ENCODE measurements around the gene RALGPS2.

The RALGPS2 gene

DNA sequence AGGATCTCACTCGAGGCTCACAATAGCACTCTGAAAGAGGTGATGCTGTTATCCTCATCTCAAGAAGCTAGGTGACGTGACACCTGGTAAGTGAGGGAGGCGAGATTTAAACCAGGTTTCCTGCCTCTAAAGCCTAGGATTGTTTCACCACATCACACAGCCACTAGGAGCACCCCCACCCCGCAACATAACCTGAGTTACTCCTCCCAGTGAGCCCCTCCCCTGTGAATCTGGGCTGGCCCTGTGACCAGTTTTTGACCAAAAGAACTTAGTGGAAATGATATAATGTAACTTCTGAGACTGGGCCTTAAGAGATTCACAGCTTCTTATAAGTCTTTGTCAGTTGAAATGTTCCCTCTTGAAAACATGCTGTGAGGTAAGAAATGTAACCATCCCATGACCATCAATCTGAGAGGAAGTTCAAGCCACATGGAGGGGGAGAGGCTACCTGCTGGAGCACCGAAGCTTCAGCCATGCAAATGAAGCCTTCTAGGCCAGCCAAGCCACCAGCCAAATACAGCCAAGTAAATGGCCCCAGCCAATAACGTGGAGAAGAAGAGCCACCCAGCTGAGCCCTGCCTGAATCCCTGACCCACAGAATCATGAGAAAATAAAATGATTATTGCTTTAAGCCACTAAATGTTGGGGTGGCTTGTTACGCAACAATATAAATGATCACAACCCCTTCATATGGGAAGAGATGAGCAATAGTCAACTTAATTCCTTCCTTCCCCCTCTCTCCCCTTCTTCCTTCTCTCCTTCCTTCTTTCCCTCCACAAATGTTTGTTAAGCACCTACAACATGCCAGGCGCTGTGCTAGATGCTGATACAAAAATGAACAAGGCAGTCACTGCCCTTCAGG is 239.7 kb downstream of the RALGPS2 start:
- Histone ChIP-seq H3K36me3 (ENCODE audit: control insufficient read depth, insufficient read depth, low read length) (no peaks in the 10 kb centered on the region), H3K27me3 (ENCODE audit: control insufficient read depth, insufficient read depth, low read length, poor library complexity, severe bottlenecking) (no peaks in the 10 kb centered on the region), H3K4me3 (ENCODE audit: insufficient read depth, low read depth, low read length) (no peak overlapping the region), H3K9me3 (ENCODE audit: control insufficient read depth, low read length) (no peaks in the 10 kb centered on the region), H3K4me1 (ENCODE audit: control insufficient read depth, insufficient read depth, low read length) (peaks cover 7% of the 10 kb centered on the region), H3K27ac (ENCODE audit: insufficient read depth, low read depth, low read length, poor library complexity, severe bottlenecking) (no peak overlapping the region)
- WGBS, 2 experiments: 92 to 95% methylated on average over 7 to 8 of the region's 8 CpGs

DNA sequence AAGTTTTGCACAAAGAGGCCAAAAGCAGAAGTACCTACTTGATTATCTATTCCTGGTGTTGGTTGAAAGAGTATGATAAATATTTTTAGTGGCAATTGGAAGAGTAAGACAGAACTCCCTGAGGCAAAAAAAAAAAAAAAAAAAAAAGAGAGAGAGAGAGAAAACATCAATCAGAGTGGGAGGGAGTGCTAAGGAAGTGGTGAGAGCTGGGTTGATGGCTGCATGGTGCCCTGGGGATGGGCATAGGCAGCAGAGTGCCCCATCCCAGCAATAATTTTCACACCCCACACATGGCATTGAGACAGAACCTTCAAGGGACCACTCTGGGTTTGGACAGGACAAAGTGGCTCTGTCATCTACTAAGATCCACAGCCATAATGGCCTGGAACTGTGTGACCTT is 241.3 kb downstream of the RALGPS2 start:
- no peaks in the 10 kb centered on the region for H3K36me3 ChIP-seq (ENCODE audit: control insufficient read depth, insufficient read depth, low read length)
- H3K27ac ChIP-seq (ENCODE audit: insufficient read depth, low read depth, low read length, poor library complexity, severe bottlenecking): no peak overlapping the region
- H3K4me3 ChIP-seq (ENCODE audit: insufficient read depth, low read depth, low read length): no peak overlapping the region

DNA sequence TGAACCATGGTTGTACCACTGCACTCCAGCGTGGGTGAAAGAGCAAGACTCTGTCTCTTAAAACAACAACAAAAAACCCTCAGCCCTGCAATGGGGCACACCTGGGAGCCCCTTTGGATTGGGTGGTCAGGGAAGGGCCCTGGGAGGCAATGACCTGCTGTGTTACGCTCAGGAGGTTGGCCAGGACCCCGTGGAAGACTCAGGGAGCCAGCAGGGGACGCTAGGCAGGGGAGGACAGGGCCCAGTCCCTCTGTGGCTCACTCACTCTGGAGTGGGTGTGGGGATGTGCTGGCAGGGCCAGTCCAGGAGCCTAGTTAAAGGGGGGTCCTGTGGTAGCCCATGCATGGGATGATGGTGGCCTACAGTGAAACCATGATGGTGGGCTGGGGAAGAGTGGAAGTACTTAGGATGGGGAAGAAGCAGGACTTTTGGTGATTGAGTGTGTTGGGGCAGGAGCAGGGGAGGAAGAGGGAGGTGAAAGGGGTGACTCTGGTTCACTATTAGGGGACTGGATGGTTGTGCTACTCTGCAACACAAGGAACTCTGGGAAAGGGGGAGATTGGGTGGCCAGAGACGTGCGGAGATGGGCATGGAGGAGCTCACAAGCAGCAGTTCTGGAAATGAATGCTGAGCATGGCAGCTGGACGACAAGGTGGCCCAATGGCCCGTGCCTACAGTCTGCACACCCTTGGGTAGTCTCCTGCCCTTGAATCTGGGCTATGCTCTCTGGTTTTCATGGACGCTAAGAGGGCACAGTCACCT is 244.4 kb downstream of the RALGPS2 start:
- 92 to 94% methylated on average over 9 of the region's 9 CpGs for WGBS, 2 experiments
- H3K4me1 ChIP-seq (ENCODE audit: control insufficient read depth, insufficient read depth, low read length): no peaks in the 10 kb centered on the region
- H3K36me3 ChIP-seq (ENCODE audit: control insufficient read depth, insufficient read depth, low read length): no peaks in the 10 kb centered on the region
- no peaks in the 10 kb centered on the region for H3K27me3 ChIP-seq (ENCODE audit: control insufficient read depth, insufficient read depth, low read length, poor library complexity, severe bottlenecking)
- no peak overlapping the region for H3K27ac ChIP-seq (ENCODE audit: insufficient read depth, low read depth, low read length, poor library complexity, severe bottlenecking)
- H3K9me3 ChIP-seq (ENCODE audit: control insufficient read depth, low read length): no peaks in the 10 kb centered on the region
- H3K4me3 ChIP-seq (ENCODE audit: insufficient read depth, low read depth, low read length): no peak overlapping the region

More for the DNA sequence above, 241.3 kb downstream of the RALGPS2 start:
- H3K27me3 ChIP-seq (ENCODE audit: control insufficient read depth, insufficient read depth, low read length, poor library complexity, severe bottlenecking): no peaks in the 10 kb centered on the region
- H3K9me3 ChIP-seq (ENCODE audit: control insufficient read depth, low read length): no peaks in the 10 kb centered on the region
- H3K4me1 ChIP-seq (ENCODE audit: control insufficient read depth, insufficient read depth, low read length): peaks cover 7% of the 10 kb centered on the region

DNA sequence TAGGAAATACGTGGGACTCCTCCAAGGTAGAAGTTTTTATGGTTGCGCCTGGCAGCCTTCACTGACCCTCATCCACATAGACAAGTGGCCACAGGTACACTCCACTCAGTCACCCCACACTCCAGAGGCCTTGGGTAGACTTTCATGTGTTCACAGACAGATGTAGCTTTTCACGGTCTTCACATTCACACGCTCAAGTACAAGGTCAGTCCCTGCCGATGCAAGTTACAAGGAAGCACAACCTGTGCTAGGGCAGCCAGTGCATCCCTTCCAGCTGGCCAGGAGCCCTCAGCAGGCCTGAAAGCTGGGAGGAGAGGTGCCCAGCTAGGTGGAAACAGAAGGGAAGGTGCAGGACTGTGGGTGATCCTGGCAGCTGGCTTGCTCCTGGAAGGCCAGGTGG is 245.1 kb downstream of the RALGPS2 start:
- no peaks in the 10 kb centered on the region for H3K36me3 ChIP-seq (ENCODE audit: control insufficient read depth, insufficient read depth, low read length)
- WGBS, 2 experiments: 92 to 95% methylated on average over 5 of the region's 5 CpGs
- H3K9me3 ChIP-seq (ENCODE audit: control insufficient read depth, low read length): no peaks in the 10 kb centered on the region
- H3K27ac ChIP-seq (ENCODE audit: insufficient read depth, low read depth, low read length, poor library complexity, severe bottlenecking): no peak overlapping the region
- no peaks in the 10 kb centered on the region for H3K27me3 ChIP-seq (ENCODE audit: control insufficient read depth, insufficient read depth, low read length, poor library complexity, severe bottlenecking)
- no peaks in the 10 kb centered on the region for H3K4me1 ChIP-seq (ENCODE audit: control insufficient read depth, insufficient read depth, low read length)
- no peak overlapping the region for H3K4me3 ChIP-seq (ENCODE audit: insufficient read depth, low read depth, low read length)
